Measurements from ENCODE around the gene PSMD1. TPM values are rescaled to one million over a fixed set of nuclear protein-coding genes. Genes with fewer than 3 reads are reported as not detected.

PSMD1 gene
- total and polyA plus RNA-seq, 12 donors: 39.8 to 113 (median 94.0) TPM

GRCh38 chr2:231221761-231222160 lies 165.1 kb downstream of the PSMD1 start:
- intact Hi-C loops (cut with DNase I): loop anchor here in 1 of 10 donors (10.0 kb wide), 2 partner anchors 117 to 233 kb away; no protein-coding TSS in a partner anchor
- no peaks in the 10 kb centered on the region for H3K9me3 ChIP-seq
- TF ChIP-seq CTCF (IDR thresholded peaks at IDR 0.05): no peak
- H3K4me1 ChIP-seq: no peaks in the 10 kb centered on the region
- ATAC-seq: no peak
- H3K27me3 ChIP-seq: no peaks in the 10 kb centered on the region
- 96 to 97% methylated on average over 3 of the region's 3 CpGs for WGBS, 2 donors
- peaks cover 0 to 59% (median 0%) of the 10 kb centered on the region in 9 donors for H3K36me3 ChIP-seq
- H3K27ac ChIP-seq: peak overlapping the region in 1 of 10 donors; percentile 31
- no peak overlapping the region for H3K4me3 ChIP-seq
- no peak for DNase-seq

Other genes starting within 250 kb of the PSMD1 start
- gene ITM2C, start 191.9 kb upstream of the PSMD1 start, total RNA-seq: 10 to 100 TPM; 14.3 to 32.7 (median 23.8) TPM
- 10 to 100 TPM; 12.1 to 20.4 TPM for gene ITM2C, start 191.9 kb upstream of the PSMD1 start, polyA plus RNA-seq
- under 1 TPM in 1 of 10 donors, not detected in 9; 0.42 TPM for gene GPR55, start 131.6 kb upstream of the PSMD1 start, total RNA-seq
- gene GPR55, start 131.6 kb upstream of the PSMD1 start, polyA plus RNA-seq: under 1 TPM in 1 of 2 donors, not detected in 1; 0.01 TPM
- gene SPATA3, start 60.7 kb upstream of the PSMD1 start, total RNA-seq: not detected
- gene SPATA3, start 60.7 kb upstream of the PSMD1 start, polyA plus RNA-seq: not detected
- gene C2orf72, start 19.3 kb upstream of the PSMD1 start, total RNA-seq: under 1 TPM in 3 of 10 donors, not detected in 7; 0.06 to 0.09 (median 0.07) TPM
- not detected for gene C2orf72, start 19.3 kb upstream of the PSMD1 start, polyA plus RNA-seq
- gene HTR2B, start 68.2 kb downstream of the PSMD1 start, total RNA-seq: 1 to 10 TPM in 4 of 10 donors, under 1 TPM in 5, not detected in 1; 0.10 to 2.7 (median 0.74) TPM
- under 1 TPM; 0.25 to 0.59 TPM for gene HTR2B, start 68.2 kb downstream of the PSMD1 start, polyA plus RNA-seq
- gene ARMC9, start 141.8 kb downstream of the PSMD1 start, total RNA-seq: 1 to 10 TPM; 1.6 to 6.8 (median 2.4) TPM
- 1 to 10 TPM; 1.7 to 2.0 TPM for gene ARMC9, start 141.8 kb downstream of the PSMD1 start, polyA plus RNA-seq